ENCODE data around the gene OR2B3.
A peak's percentile ranks its signal among the peaks of the same experiment; 100 is the strongest.

Gene OR2B3

GRCh38 chr6:29112135-29112534 lies 25.0 kb upstream of the OR2B3 start:
- Histone ChIP-seq H3K4me3 (ENCODE audit: low read length) (no peak overlapping the region), H3K27ac (ENCODE audit: low read length) (no peak overlapping the region), H3K27me3 (ENCODE audit: low read depth, low read length) (no peaks in the 10 kb centered on the region), H2AFZ (ENCODE audit: low read depth, low read length) (no peak overlapping the region), H3K79me2 (ENCODE audit: low read length) (no peaks in the 10 kb centered on the region), H4K20me1 (ENCODE audit: insufficient read depth, low read length) (no peaks in the 10 kb centered on the region), H3K9me3 (ENCODE audit: insufficient read depth, low read length) (no peaks in the 10 kb centered on the region), H3K4me2 (ENCODE audit: low read length) (no peak overlapping the region), H3K36me3 (replicated peaks; ENCODE audit: low read depth, low read length) (no peaks in the 10 kb centered on the region), H3K4me1 (ENCODE audit: low read length) (no peaks in the 10 kb centered on the region), H3K9ac (ENCODE audit: low read length) (no peak overlapping the region)
- no peak for TF ChIP-seq EZH2phosphoT487 (IDR thresholded peaks at IDR 0.05; ENCODE audit: low read depth)
- peak; percentile 32; the same call in 1 of the 2 replicates for TF ChIP-seq CTCF (IDR thresholded peaks at IDR 0.05; ENCODE audit: low read depth, low read length)

- no peaks in the 10 kb centered on the region for H3K36me3 ChIP-seq (replicated peaks; ENCODE audit: low read depth, low read length)
- no peak within 1 kb of the TSS for H3K4me2 ChIP-seq (ENCODE audit: low read length)
- H3K4me3 ChIP-seq (ENCODE audit: low read length): no peak within 1 kb of the TSS
- no peak within 1 kb of the TSS for H3K27ac ChIP-seq (ENCODE audit: low read length)
- H2AFZ ChIP-seq (ENCODE audit: low read depth, low read length): no peak within 1 kb of the TSS
- H3K9ac ChIP-seq (ENCODE audit: low read length): no peak within 1 kb of the TSS
- H4K20me1 ChIP-seq (ENCODE audit: insufficient read depth, low read length): no peaks in the 10 kb centered on the region
- H3K4me1 ChIP-seq (ENCODE audit: low read length): no peaks in the 10 kb centered on the region
- no peaks in the 10 kb centered on the region for H3K9me3 ChIP-seq (ENCODE audit: insufficient read depth, low read length)
- H3K79me2 ChIP-seq (ENCODE audit: low read length): no peaks in the 10 kb centered on the region
- H3K27me3 ChIP-seq (ENCODE audit: low read depth, low read length): no peaks in the 10 kb centered on the region
- TF ChIP-seq EZH2phosphoT487 (IDR thresholded peaks at IDR 0.05; ENCODE audit: low read depth) (no peak), CTCF (IDR thresholded peaks at IDR 0.05; ENCODE audit: low read depth, low read length) (no peak)
These were observed 20.6 kb upstream of the OR2B3 start, which contains the start of gene OR2J3 for GRCh38 chr6:29107758-29108157. TSS of gene OR2J3 (plus strand) at chr6:29108058. CDS start at chr6:29111891, 3,833 bp downstream.

DNA sequence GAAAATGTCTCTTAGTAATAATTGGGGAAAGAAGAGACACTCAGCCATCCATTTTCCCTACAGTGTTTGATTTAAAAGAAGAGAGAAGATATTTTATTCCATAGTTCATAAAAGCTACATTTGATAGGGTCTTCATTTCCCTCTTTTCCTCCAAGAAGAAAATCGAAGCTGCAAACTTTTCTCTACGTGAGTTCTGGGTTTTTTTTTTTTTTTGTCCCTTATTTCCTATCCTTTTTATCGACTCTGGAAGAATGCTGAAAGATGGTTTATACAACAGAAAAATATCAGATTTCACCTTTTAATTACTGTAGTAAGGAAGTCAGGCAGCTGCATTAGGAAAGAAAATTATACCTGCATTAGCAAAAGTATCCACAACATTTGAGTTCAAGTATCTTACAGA lies 12.1 kb upstream of the OR2B3 start, which contains the start of gene OR2J1:
Gene OR2J1 (plus strand): TSS at position 301 of the 400 bp plus-strand sequence. CDS start 1,453 bp downstream, outside the sequence.
- TF ChIP-seq EZH2phosphoT487 (IDR thresholded peaks at IDR 0.05; ENCODE audit: low read depth): no peak
- no peak for TF ChIP-seq CTCF (IDR thresholded peaks at IDR 0.05; ENCODE audit: low read depth, low read length)
- H3K9ac ChIP-seq (ENCODE audit: low read length): no peak within 1 kb of the TSS
- H2AFZ ChIP-seq (ENCODE audit: low read depth, low read length): no peak within 1 kb of the TSS
- H3K9me3 ChIP-seq (ENCODE audit: insufficient read depth, low read length): no peaks in the 10 kb centered on the region
- no peak within 1 kb of the TSS for H3K4me3 ChIP-seq (ENCODE audit: low read length)
- no peak within 1 kb of the TSS for H3K27ac ChIP-seq (ENCODE audit: low read length)
- no peaks in the 10 kb centered on the region for H4K20me1 ChIP-seq (ENCODE audit: insufficient read depth, low read length)
- H3K79me2 ChIP-seq (ENCODE audit: low read length): no peaks in the 10 kb centered on the region
- no peaks in the 10 kb centered on the region for H3K4me1 ChIP-seq (ENCODE audit: low read length)
- no peak within 1 kb of the TSS for H3K4me2 ChIP-seq (ENCODE audit: low read length)
- H3K27me3 ChIP-seq (ENCODE audit: low read depth, low read length): no peaks in the 10 kb centered on the region
- no peaks in the 10 kb centered on the region for H3K36me3 ChIP-seq (replicated peaks; ENCODE audit: low read depth, low read length)

DNA sequence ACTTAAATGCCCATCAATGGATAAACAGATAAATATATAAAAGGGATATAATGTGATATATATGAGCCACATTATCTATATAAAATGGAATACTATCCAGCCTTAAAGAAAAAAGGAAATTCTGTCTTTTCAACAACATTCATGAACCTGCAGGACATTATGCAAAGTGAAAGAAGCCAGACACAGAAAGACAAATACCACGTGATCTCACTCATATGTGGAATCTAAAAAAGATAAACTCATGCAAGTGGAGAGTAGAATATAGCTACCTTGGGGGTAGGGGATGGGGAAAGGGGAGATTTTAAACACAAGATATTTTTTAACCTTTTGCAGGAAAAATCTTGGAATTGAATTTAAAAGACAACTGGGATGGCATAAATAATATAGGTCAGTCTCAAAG lies 10.7 kb upstream of the OR2B3 start:
- Histone ChIP-seq H3K4me3 (ENCODE audit: low read length) (no peak overlapping the region), H3K4me1 (ENCODE audit: low read length) (no peaks in the 10 kb centered on the region), H3K9ac (ENCODE audit: low read length) (no peak overlapping the region), H2AFZ (ENCODE audit: low read depth, low read length) (no peak overlapping the region), H4K20me1 (ENCODE audit: insufficient read depth, low read length) (no peaks in the 10 kb centered on the region), H3K27ac (ENCODE audit: low read length) (no peak overlapping the region), H3K4me2 (ENCODE audit: low read length) (no peak overlapping the region), H3K79me2 (ENCODE audit: low read length) (no peaks in the 10 kb centered on the region), H3K9me3 (ENCODE audit: insufficient read depth, low read length) (no peaks in the 10 kb centered on the region), H3K36me3 (replicated peaks; ENCODE audit: low read depth, low read length) (no peaks in the 10 kb centered on the region), H3K27me3 (ENCODE audit: low read depth, low read length) (no peaks in the 10 kb centered on the region)
- no peak for TF ChIP-seq CTCF (IDR thresholded peaks at IDR 0.05; ENCODE audit: low read depth, low read length)
- TF ChIP-seq EZH2phosphoT487 (IDR thresholded peaks at IDR 0.05; ENCODE audit: low read depth): no peak

Data from OCI-LY3 (cell line).